ENCODE data around the gene USP24.

DNA sequence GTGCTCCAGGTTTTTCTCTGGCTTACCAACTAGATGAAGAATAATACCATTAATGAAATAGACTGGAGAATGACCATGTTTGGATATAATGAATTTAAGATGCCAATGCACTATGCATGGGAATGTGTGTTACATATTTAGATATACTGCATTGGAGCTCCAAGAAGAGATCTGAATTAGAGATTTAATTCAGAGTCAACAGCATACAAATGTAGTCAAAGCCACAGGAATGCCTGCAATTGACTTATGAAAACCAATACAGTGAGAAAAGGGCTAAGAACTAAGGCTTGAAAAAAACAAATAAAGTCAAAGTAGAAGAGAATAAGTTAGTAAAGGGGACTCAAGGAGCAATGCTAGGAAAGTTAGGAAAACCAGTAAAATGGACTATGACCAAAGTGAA, 59.1 kb downstream of the USP24 start:
- TF ChIP-seq CTCF (IDR thresholded peaks at IDR 0.05) (no peak), POLR2AphosphoS5 (IDR thresholded peaks at IDR 0.05; ENCODE audit: low read depth, low read length) (no peak), TAF1 (IDR thresholded peaks at IDR 0.05; ENCODE audit: borderline replicate concordance, low read depth, low read length) (no peak)
- TF ChIP-seq, protein P1, sequence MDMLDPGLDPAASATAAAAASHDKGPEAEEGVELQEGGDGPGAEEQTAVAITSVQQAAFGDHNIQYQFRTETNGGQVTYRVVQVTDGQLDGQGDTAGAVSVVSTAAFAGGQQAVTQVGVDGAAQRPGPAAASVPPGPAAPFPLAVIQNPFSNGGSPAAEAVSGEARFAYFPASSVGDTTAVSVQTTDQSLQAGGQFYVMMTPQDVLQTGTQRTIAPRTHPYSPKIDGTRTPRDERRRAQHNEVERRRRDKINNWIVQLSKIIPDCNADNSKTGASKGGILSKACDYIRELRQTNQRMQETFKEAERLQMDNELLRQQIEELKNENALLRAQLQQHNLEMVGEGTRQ (IDR thresholded peaks at IDR 0.05; ENCODE audit: borderline replicate concordance, low read depth, low read length) = no peak
